Calu3 (cell line): ENCODE measurements around the gene EVL. TPM values are rescaled to one million over a fixed set of nuclear protein-coding genes. Genes with fewer than 3 reads are reported as not detected.

ENCODE experiments used
- BruUV-seq: library from RNA; stranded (reverse); fragments of 400-500 nt; replicated peaks from 2 replicates; lab custom pipeline; 2021; lab: Mats Ljungman, UMichigan
- CTCF ChIA-PET: fragments of 300-600 bp; sonication (Branson Sonifier 250); formaldehyde crosslinking; loops from one replicate; lab custom pipeline; 2022; ENCODE audit warnings: antibody characterized with exemption; lab: Charles Lee
- DNase-seq: peaks from one replicate; pipeline ENCODE4 v3.0.0; 2022
- H3K27ac Mint-ChIP-seq: one replicate; pipeline ENCODE4 v1.8.0; 2022; ENCODE audit warnings: mixed read lengths; ENCODE audit not compliant: unreplicated experiment
- H3K27me3 Mint-ChIP-seq: one replicate; pipeline ENCODE4 v1.8.0; 2022; ENCODE audit warnings: mixed read lengths; ENCODE audit not compliant: unreplicated experiment
- H3K36me3 Mint-ChIP-seq: one replicate; pipeline ENCODE4 v1.8.0; 2022; ENCODE audit warnings: mild to moderate bottlenecking, moderate library complexity, mixed read lengths; ENCODE audit not compliant: insufficient read depth, unreplicated experiment
- H3K4me1 Mint-ChIP-seq: one replicate; pipeline ENCODE4 v1.8.0; 2022; ENCODE audit warnings: mild to moderate bottlenecking, low read depth, mixed read lengths; ENCODE audit not compliant: unreplicated experiment
- H3K4me3 Mint-ChIP-seq: one replicate; pipeline ENCODE4 v1.8.0; 2022; ENCODE audit warnings: mild to moderate bottlenecking, low read depth, moderate library complexity, mixed read lengths; ENCODE audit not compliant: unreplicated experiment
- H3K9me3 Mint-ChIP-seq: one replicate; pipeline ENCODE4 v1.8.0; 2022; ENCODE audit warnings: low read depth, mixed read lengths; ENCODE audit not compliant: unreplicated experiment
- CTCF ChIP-seq: fragments of 200-600 bp; IDR thresholded peaks from one replicate; pipeline ENCODE4 v1.8.0; 2022; ENCODE audit warnings: antibody characterized with exemption; ENCODE audit not compliant: unreplicated experiment
- intact Hi-C: fragments of 100-400 bp; cut with micrococcal nuclease; formaldehyde crosslinking; loops from one replicate; pipeline ENCODE4 v1.10.0; 2022; ENCODE audit not compliant: unreplicated experiment
- total RNA-seq: library from RNA; stranded (reverse); gene quantifications from 2 replicates; pipeline ENCODE4 v1.2.3, GENCODE V29; 2022

EVL gene
- total RNA-seq, 1 experiment from 2014 or later, result 33.5 TPM

- intact Hi-C loops, result no loop called here
- Mint-ChIP-seq H3K4me3 (no peak overlapping the region), H3K27ac (no peak overlapping the region), H3K4me1 (peaks cover 40% of the 10 kb centered on the region), H3K36me3 (no peaks in the 10 kb centered on the region), H3K27me3 (no peaks in the 10 kb centered on the region), H3K9me3 (no peaks in the 10 kb centered on the region)
- TF ChIP-seq CTCF, result no peak
- no TSS peak for BruUV-seq
- CTCF ChIA-PET, result interaction anchor here (1.3 to 1.4 kb wide), 2 partner anchors 12 to 21 kb away, joined by 3 read pairs; partner anchors contain the start of gene DEGS2
- no peak for DNase-seq
Measured at GRCh38 chr14:100138955-100139354, 73.7 kb downstream of the EVL start.

- intact Hi-C loops, result no loop called here
- CTCF ChIA-PET, result no interaction called here
- no peaks in the 10 kb centered on the region for H3K36me3 Mint-ChIP-seq
- no peak overlapping the region for H3K27ac Mint-ChIP-seq
- H3K4me3 Mint-ChIP-seq, result no peak overlapping the region
- peaks cover 29% of the 10 kb centered on the region for H3K4me1 Mint-ChIP-seq
- TF ChIP-seq CTCF, result no peak
- H3K9me3 Mint-ChIP-seq, result no peaks in the 10 kb centered on the region
- BruUV-seq, result no TSS peak
- no peak for DNase-seq
- H3K27me3 Mint-ChIP-seq, result no peaks in the 10 kb centered on the region
Measured at GRCh38 chr14:100140452-100141078, 75.3 kb downstream of the EVL start.

- Mint-ChIP-seq H3K4me1 (peaks cover 29% of the 10 kb centered on the region), H3K36me3 (no peaks in the 10 kb centered on the region), H3K4me3 (no peak overlapping the region), H3K27ac (no peak overlapping the region), H3K9me3 (no peaks in the 10 kb centered on the region), H3K27me3 (no peaks in the 10 kb centered on the region)
- no peak for TF ChIP-seq CTCF
- intact Hi-C loops, result no loop called here
- DNase-seq, result no peak
- CTCF ChIA-PET, result interaction anchor here (2.0 kb wide), 1 partner anchor 10 kb away, joined by 11 read pairs; no protein-coding TSS in a partner anchor
- no TSS peak for BruUV-seq
Measured at GRCh38 chr14:100141098-100141497, 75.9 kb downstream of the EVL start.

GRCh38 chr14:100142073-100143040, 77.1 kb downstream of the EVL start:
- H3K27me3 Mint-ChIP-seq, result no peaks in the 10 kb centered on the region

More at GRCh38 chr14:100142073-100143040, 77.1 kb downstream of the EVL start:
- peak overlapping the region; percentile 19 for H3K4me3 Mint-ChIP-seq
- peaks cover 29% of the 10 kb centered on the region for H3K4me1 Mint-ChIP-seq
- CTCF ChIA-PET, result interaction anchor here (0.6 to 2.0 kb wide), 4 partner anchors 9 to 1375 kb away, joined by 3 to 11 read pairs (median 4); no protein-coding TSS in a partner anchor
- H3K9me3 Mint-ChIP-seq, result no peaks in the 10 kb centered on the region
- no peak overlapping the region for H3K27ac Mint-ChIP-seq
- H3K36me3 Mint-ChIP-seq, result no peaks in the 10 kb centered on the region
- TF ChIP-seq CTCF, result no peak
- peak; percentile 67 for DNase-seq
- BruUV-seq, result no TSS peak
- intact Hi-C loops, result no loop called here
